ENCODE data around the gene SPAG6. TPM values are rescaled to one million over a fixed set of nuclear protein-coding genes. Genes with fewer than 3 reads are reported as not detected.

SPAG6 gene
- total and polyA plus RNA-seq, 12 donors = 0.01 TPM; not detected in 11

GRCh38 chr10:22317771-22318565 is 27.3 kb upstream of the SPAG6 start:
- TF ChIP-seq CTCF (IDR thresholded peaks at IDR 0.05) = no peak
- Histone ChIP-seq H3K27ac (no peak overlapping the region), H3K27me3 (peaks cover 0 to 11% (median 0%) of the 10 kb centered on the region in 7 donors), H3K4me3 (peak overlapping the region in 4 of 10 donors; percentile 83 to 96 (median 86)), H3K9me3 (no peaks in the 10 kb centered on the region), H3K36me3 (no peaks in the 10 kb centered on the region), H3K4me1 (peaks cover under 1 to 50% (median 44%) of the 10 kb centered on the region in 9 donors)
- 82 to 83% methylated on average over 6 of the region's 6 CpGs for WGBS, 2 donors
- DNase-seq = no peak
- ATAC-seq = no peak
- intact Hi-C loops (cut with DNase I) = loop anchor here in 8 of 10 donors (2.0 to 10.0 kb wide), 9 partner anchors 63 to 316 kb away; partner anchors contain the start of gene DNAJC1 (in 5 of the 8)

GRCh38 chr10:22318772-22319171 is 26.5 kb upstream of the SPAG6 start:
- Histone ChIP-seq H3K4me1 (peaks cover 3 to 58% (median 52%) of the 10 kb centered on the region in 9 donors), H3K27me3 (peaks cover 0 to 19% (median 5%) of the 10 kb centered on the region in 7 donors), H3K27ac (no peak overlapping the region), H3K9me3 (no peaks in the 10 kb centered on the region), H3K4me3 (no peak overlapping the region), H3K36me3 (no peaks in the 10 kb centered on the region)
- WGBS, 2 donors = 97% methylated on average over 3 of the region's 3 CpGs
- ATAC-seq (no peak), DNase-seq (no peak)
- no peak for TF ChIP-seq CTCF (IDR thresholded peaks at IDR 0.05)
- intact Hi-C loops (cut with DNase I) = loop anchor here in 8 of 10 donors (5.0 to 10.0 kb wide), 6 partner anchors 64 to 316 kb away; partner anchors contain the start of gene DNAJC1 (in 5 of the 8)

- peaks cover 0 to 27% (median 5%) of the 10 kb centered on the region in 7 donors for H3K27me3 ChIP-seq
- DNase-seq (no peak), ATAC-seq (no peak)
- peak overlapping the region in 5 of 10 donors; percentile 81 to 95 (median 89) for H3K27ac ChIP-seq
- intact Hi-C loops (cut with DNase I) = loop anchor here in 8 of 10 donors (5.0 to 10.0 kb wide), 6 partner anchors 65 to 317 kb away; partner anchors contain the start of gene DNAJC1 (in 5 of the 8)
- no peak for TF ChIP-seq CTCF (IDR thresholded peaks at IDR 0.05)
- peak overlapping the region in 5 of 10 donors; percentile 58 to 62 (median 60) for H3K4me3 ChIP-seq
- no peaks in the 10 kb centered on the region for H3K36me3 ChIP-seq
- peaks cover 3 to 66% (median 60%) of the 10 kb centered on the region in 9 donors for H3K4me1 ChIP-seq
- H3K9me3 ChIP-seq = no peaks in the 10 kb centered on the region
- 91 to 92% methylated on average over 10 of the region's 10 CpGs for WGBS, 2 donors
Measured at GRCh38 chr10:22319547-22319979, 25.7 kb upstream of the SPAG6 start.

GRCh38 chr10:22319980-22320558 is 25.2 kb upstream of the SPAG6 start:
- TF ChIP-seq CTCF (IDR thresholded peaks at IDR 0.05) = no peak

More at GRCh38 chr10:22319980-22320558, 25.2 kb upstream of the SPAG6 start:
- Histone ChIP-seq H3K36me3 (no peaks in the 10 kb centered on the region), H3K4me1 (peaks cover 3 to 67% (median 61%) of the 10 kb centered on the region in 9 donors), H3K27ac (peak overlapping the region; percentile 36 to 95 (median 86)), H3K4me3 (peak overlapping the region in 9 of 10 donors; percentile 27 to 91 (median 59)), H3K27me3 (peaks cover 0 to 32% (median 5%) of the 10 kb centered on the region in 7 donors), H3K9me3 (no peaks in the 10 kb centered on the region)
- intact Hi-C loops (cut with DNase I) = loop anchor here in 9 of 10 donors (5.0 to 10.0 kb wide), 10 partner anchors 65 to 825 kb away; partner anchors contain the start of genes DNAJC1 (in 6 of the 9) and PIP4K2A (in 1 of the 9)
- WGBS, 2 donors = 11 to 16% methylated on average over 26 to 30 of the region's 30 CpGs
- ATAC-seq = no peak
- DNase-seq = no peak
